ENCODE data around the gene DNASE1L3. TPM values are rescaled to one million over a fixed set of nuclear protein-coding genes. Genes with fewer than 3 reads are reported as not detected.

The DNASE1L3 gene
- total and polyA plus RNA-seq, 2 of the 13 experiments (the other 11 are each of a cell fraction or from before 2014, with no cell fraction given) = 0.86 to 1.7 TPM

DNA sequence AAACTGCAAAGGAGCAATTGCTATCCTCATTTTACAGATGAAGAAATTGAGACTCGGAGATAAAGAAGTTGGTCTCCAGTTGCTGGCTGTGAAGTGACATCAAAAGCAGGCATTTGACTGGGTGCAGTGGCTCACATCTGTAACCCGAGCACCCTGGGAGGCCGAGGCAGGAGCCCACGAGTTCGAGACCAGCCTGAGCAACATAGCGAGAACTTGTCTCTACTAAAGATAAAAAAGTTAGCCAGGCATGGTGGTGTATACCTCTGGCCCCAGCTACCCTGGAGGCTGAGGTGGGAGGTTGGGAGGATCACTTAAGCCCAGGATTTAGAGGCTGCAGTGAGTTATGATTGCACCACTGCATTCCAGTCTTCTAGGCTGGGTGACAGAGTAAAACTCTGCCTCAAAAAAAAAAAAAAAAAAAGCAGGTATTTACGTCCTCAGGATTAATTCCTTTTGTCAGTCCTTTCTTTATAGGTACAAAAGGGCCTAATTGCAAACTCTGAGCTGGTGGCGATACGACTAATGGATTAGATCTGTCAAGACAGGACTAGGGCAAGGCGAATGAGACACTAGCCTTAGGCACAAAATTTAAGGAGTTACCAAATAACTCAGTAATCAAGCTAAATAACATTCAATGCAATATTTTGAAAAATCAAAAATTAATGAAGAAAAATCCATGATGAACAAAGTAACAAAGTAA, 5.9 kb upstream of the DNASE1L3 start:
- Histone ChIP-seq H3K4me3 (replicated peaks in 1 of 3; ENCODE audit: insufficient read depth in 1 of 3, low read depth in 2 of 3, low read length in 3 of 3) (no peak overlapping the region), H4K20me1 (ENCODE audit: insufficient read depth, low read length) (no peaks in the 10 kb centered on the region), H3K36me3 (replicated peaks in 1 of 2; ENCODE audit: control insufficient read depth in 1 of 2, insufficient read depth in 2 of 2, low read length in 2 of 2) (no peaks in the 10 kb centered on the region), H3K4me2 (ENCODE audit: low read depth, low read length) (peak overlapping the region; percentile 64; the same call in 1 of the 2 replicates), H3K9me3 (ENCODE audit: low read length) (no peaks in the 10 kb centered on the region), H2AFZ (ENCODE audit: low read length) (no peak overlapping the region), H3K9ac (ENCODE audit: insufficient read depth, low read depth, low read length) (no peak overlapping the region), H3K27me3 (ENCODE audit: control insufficient read depth in 1 of 2, insufficient read depth in 2 of 2, low read length in 2 of 2) (no peaks in the 10 kb centered on the region), H3K79me2 (ENCODE audit: insufficient read depth, low read length) (no peaks in the 10 kb centered on the region), H3K4me1 (ENCODE audit: insufficient read depth, low read length) (peaks cover 68% of the 10 kb centered on the region), H3K27ac (ENCODE audit: extremely low read length, insufficient read depth, low read length) (no peak overlapping the region)
- DNase-seq (ENCODE audit: low spot score) (no peak), FAIRE-seq (no peak), ATAC-seq (no peak)
- 79% methylated on average over 10 of the region's 10 CpGs for WGBS (ENCODE audit: low lambda C conversion rate)
- CTCF ChIA-PET (ENCODE audit: low intra/inter-chr PET ratio, low total read pairs) = interaction anchor here (0.6 to 2.5 kb wide), 4 partner anchors 29 to 103 kb away, joined by 3 to 59 read pairs (median 6); no protein-coding TSS in a partner anchor
- no TSS peak for BruUV-seq (replicated peaks)
- in situ Hi-C loops (cut with HindIII; ENCODE audit: extremely low pct_ligation_motif_present, low pct_unique_long_range_greater_than_20kb) (loop anchor here (5.0 kb wide), 1 partner anchor 34 kb away; no protein-coding TSS in a partner anchor), intact Hi-C loops (cut with micrococcal nuclease; ENCODE audit: unreplicated experiment) (loop anchor here (1.0 kb wide), 4 partner anchors 23 to 84 kb away; no protein-coding TSS in a partner anchor)
- POLR2A ChIA-PET = interaction anchor here (0.8 to 1.7 kb wide), 5 partner anchors 14 to 90 kb away, joined by 3 to 15 read pairs (median 4); partner anchors contain the start of genes HTD2 and RPP14
- no peak for TF ChIP-seq CREB1 (IDR thresholded peaks at IDR 0.05)
- TF ChIP-seq CREB1 (CRISPR knock-in tag; IDR thresholded peaks at IDR 0.05) = no peak
- TF ChIP-seq, protein P1, sequence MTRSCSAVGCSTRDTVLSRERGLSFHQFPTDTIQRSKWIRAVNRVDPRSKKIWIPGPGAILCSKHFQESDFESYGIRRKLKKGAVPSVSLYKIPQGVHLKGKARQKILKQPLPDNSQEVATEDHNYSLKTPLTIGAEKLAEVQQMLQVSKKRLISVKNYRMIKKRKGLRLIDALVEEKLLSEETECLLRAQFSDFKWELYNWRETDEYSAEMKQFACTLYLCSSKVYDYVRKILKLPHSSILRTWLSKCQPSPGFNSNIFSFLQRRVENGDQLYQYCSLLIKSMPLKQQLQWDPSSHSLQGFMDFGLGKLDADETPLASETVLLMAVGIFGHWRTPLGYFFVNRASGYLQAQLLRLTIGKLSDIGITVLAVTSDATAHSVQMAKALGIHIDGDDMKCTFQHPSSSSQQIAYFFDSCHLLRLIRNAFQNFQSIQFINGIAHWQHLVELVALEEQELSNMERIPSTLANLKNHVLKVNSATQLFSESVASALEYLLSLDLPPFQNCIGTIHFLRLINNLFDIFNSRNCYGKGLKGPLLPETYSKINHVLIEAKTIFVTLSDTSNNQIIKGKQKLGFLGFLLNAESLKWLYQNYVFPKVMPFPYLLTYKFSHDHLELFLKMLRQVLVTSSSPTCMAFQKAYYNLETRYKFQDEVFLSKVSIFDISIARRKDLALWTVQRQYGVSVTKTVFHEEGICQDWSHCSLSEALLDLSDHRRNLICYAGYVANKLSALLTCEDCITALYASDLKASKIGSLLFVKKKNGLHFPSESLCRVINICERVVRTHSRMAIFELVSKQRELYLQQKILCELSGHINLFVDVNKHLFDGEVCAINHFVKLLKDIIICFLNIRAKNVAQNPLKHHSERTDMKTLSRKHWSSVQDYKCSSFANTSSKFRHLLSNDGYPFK (CRISPR knock-in tag; IDR thresholded peaks at IDR 0.05; ENCODE audit: borderline replicate concordance) = no peak
- TF ChIP-seq ARNT2 (CRISPR knock-in tag; IDR thresholded peaks at IDR 0.05; ENCODE audit: low read depth) = no peak
- TF ChIP-seq, protein P2, sequence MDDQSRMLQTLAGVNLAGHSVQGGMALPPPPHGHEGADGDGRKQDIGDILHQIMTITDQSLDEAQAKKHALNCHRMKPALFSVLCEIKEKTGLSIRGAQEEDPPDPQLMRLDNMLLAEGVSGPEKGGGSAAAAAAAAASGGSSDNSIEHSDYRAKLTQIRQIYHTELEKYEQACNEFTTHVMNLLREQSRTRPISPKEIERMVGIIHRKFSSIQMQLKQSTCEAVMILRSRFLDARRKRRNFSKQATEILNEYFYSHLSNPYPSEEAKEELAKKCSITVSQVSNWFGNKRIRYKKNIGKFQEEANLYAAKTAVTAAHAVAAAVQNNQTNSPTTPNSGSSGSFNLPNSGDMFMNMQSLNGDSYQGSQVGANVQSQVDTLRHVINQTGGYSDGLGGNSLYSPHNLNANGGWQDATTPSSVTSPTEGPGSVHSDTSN (CRISPR knock-in tag; IDR thresholded peaks at IDR 0.05; ENCODE audit: borderline replicate concordance) = no peak
- no peak for TF ChIP-seq SOX5 (CRISPR knock-in tag; IDR thresholded peaks at IDR 0.05; ENCODE audit: borderline replicate concordance)
- TF ChIP-seq THAP8 (CRISPR knock-in tag; IDR thresholded peaks at IDR 0.05; ENCODE audit: borderline replicate concordance) = no peak
